Gastrocnemius medialis (tissue), 4 donors: ENCODE data around the gene TMEM39B. TPM values are rescaled to one million over a fixed set of nuclear protein-coding genes. Genes with fewer than 3 reads are reported as not detected.
"Not testable (repeated sequence)": the region's sequence is repeated elsewhere in the genome, so short reads cannot be mapped to it uniquely, and the experiment has no call there.

Experiments
- ATAC-seq, 2 donors: fragments of 150-250 bp; one replicate each; pipeline ENCODE4 v1.9.1; 2016
- DNase-seq, 2 donors: peaks; one replicate each; pipeline ENCODE4 v3.0.0-alpha.2; 2019
- H3K27ac ChIP-seq, 4 donors: fragments of 200-600 bp; sonication (generic); 1 replicate in 1 of 4; 2 replicates in 3 of 4; pipeline ENCODE4 v1.5.1; 2016 to 2018; ENCODE audit warnings: mild to moderate bottlenecking in 2 of 4, moderate library complexity in 1 of 4
- H3K27me3 ChIP-seq, 3 donors: fragments of 200-600 bp; sonication (generic) in 2 of 3; 1 replicate in 1 of 3; 2 replicates in 2 of 3; pipeline versions ENCODE4 v1.5.1 to v1.6.0; 2016 to 2019; ENCODE audit warnings: mild to moderate bottlenecking in 1 of 3, moderate library complexity in 1 of 3
- H3K36me3 ChIP-seq, 2 donors: fragments of 200-600 bp; sonication (generic) in 1 of 2; one replicate each; pipeline ENCODE4 v1.5.1; 2017 to 2018
- H3K4me1 ChIP-seq, 2 donors: fragments of 200-600 bp; sonication (generic) in 1 of 2; one replicate each; pipeline ENCODE4 v1.5.1; 2016 to 2017; ENCODE audit warnings: mild to moderate bottlenecking in 2 of 2
- H3K4me3 ChIP-seq, 4 donors: fragments of 200-600 bp; sonication (generic) in 3 of 4; 1 replicate in 1 of 4; 2 replicates in 3 of 4; pipeline ENCODE4 v1.5.1; 2016 to 2019; ENCODE audit warnings: mild to moderate bottlenecking in 2 of 4
- H3K9me3 ChIP-seq, 3 donors: fragments of 200-600 bp; sonication (generic) in 2 of 3; 1 replicate in 1 of 3; 2 replicates in 2 of 3; pipeline ENCODE4 v1.5.1; 2016 to 2019
- POLR2A ChIP-seq, 2 donors: fragments of 450-650 bp; IDR thresholded peaks; one replicate each; pipeline ENCODE4 v1.6.1; 2017; ENCODE audit warnings: antibody characterized with exemption in 2 of 2, mild to moderate bottlenecking in 2 of 2, moderate library complexity in 2 of 2
- in situ Hi-C, 4 donors: fragments of 200-750 bp; cut with MboI; loops; one replicate each; pipeline versions ENCODE4 v1.15.0 to v1.8.0; 2017; ENCODE audit warnings: low sequenced_read_pairs in 4 of 4
- intact Hi-C: fragments of 100-400 bp; cut with DNase I; formaldehyde crosslinking; loops from one replicate; pipeline ENCODE4 v1.15.1; 2023; ENCODE audit warnings: low total_unique reads
- total RNA-seq, 4 donors: library from RNA; depleted of rRNA; stranded (reverse); fragments of >200 nt; gene quantifications; one replicate each; pipeline versions ENCODE4 v1.1.0 to v1.2.3, GENCODE V29; 2016
- TF ChIP-seq, protein P1 (sequence below), 5 experiments: fragments of 450-650 bp in 3 of 5; fragments of 200-600 bp in 2 of 5; sonication (generic) in 2 of 5; IDR thresholded peaks in 4 of 5; conservative IDR thresholded peaks in 1 of 5; 1 replicate in 4 of 5; 2 replicates in 1 of 5; pipeline ENCODE4 v1.5.1; 2016 to 2019; ENCODE audit warnings: antibody characterized with exemption in 5 of 5, mild to moderate bottlenecking in 3 of 5, moderate library complexity in 3 of 5

Gene TMEM39B
- total RNA-seq, 4 donors from 2014 or later: 2.5 to 11.1 (median 6.7) TPM

DNA sequence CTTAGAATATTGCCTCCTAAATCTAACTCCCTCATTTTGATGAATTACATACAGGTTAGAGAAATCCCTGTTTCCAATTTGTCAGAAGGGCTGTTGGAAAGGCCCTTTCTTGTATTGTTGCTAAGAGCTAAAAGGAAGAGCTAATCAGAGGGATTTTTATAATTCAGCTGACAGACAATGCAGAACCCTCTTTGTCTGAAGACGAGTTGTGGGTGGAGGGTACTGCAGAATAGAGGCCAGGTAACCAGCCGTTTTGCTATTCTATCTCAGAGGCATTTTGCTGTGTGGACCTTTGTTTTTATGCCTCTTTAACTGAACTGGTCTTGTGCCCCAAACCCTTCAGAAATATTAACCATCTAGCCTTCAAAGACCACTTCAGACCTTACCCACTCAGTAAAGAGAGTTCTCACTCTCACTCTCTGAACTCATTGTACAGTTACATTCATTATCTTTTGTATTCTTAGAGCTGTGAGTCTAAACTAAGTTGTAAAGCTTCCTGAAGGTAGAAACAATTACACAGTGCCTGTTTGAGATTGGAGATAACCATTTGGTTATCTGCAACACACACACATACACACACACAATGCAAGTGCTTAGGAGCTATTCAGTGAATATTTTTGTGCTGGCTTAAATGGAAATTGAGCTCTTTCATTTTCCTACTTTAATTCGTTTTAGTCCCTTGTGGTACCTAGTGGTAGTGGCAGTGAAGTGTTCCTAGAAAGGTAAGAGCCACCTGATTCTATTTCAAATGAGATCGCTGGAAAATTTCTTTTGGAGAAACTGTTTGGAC is 54.9 kb downstream of the TMEM39B start:
- intact Hi-C loops (no loop called here), in situ Hi-C loops (no loop called here)
- no peak for DNase-seq
- no peaks in the 10 kb centered on the region for H3K36me3 ChIP-seq
- H3K4me3 ChIP-seq: no peak overlapping the region
- H3K9me3 ChIP-seq: no peaks in the 10 kb centered on the region
- H3K4me1 ChIP-seq: peaks cover 44 to 47% of the 10 kb centered on the region in 2 donors
- no peak for TF ChIP-seq POLR2A (IDR thresholded peaks at IDR 0.05)
- TF ChIP-seq, protein P1, sequence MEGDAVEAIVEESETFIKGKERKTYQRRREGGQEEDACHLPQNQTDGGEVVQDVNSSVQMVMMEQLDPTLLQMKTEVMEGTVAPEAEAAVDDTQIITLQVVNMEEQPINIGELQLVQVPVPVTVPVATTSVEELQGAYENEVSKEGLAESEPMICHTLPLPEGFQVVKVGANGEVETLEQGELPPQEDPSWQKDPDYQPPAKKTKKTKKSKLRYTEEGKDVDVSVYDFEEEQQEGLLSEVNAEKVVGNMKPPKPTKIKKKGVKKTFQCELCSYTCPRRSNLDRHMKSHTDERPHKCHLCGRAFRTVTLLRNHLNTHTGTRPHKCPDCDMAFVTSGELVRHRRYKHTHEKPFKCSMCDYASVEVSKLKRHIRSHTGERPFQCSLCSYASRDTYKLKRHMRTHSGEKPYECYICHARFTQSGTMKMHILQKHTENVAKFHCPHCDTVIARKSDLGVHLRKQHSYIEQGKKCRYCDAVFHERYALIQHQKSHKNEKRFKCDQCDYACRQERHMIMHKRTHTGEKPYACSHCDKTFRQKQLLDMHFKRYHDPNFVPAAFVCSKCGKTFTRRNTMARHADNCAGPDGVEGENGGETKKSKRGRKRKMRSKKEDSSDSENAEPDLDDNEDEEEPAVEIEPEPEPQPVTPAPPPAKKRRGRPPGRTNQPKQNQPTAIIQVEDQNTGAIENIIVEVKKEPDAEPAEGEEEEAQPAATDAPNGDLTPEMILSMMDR (IDR thresholded peaks at IDR 0.05 in 4 of 5, conservative IDR thresholded peaks at IDR 0.05 in 1 of 5): no peak
- peak overlapping the region in 2 of 4 donors; percentile 26 to 35 for H3K27ac ChIP-seq
- no peaks in the 10 kb centered on the region for H3K27me3 ChIP-seq
- no peak for ATAC-seq

DNA sequence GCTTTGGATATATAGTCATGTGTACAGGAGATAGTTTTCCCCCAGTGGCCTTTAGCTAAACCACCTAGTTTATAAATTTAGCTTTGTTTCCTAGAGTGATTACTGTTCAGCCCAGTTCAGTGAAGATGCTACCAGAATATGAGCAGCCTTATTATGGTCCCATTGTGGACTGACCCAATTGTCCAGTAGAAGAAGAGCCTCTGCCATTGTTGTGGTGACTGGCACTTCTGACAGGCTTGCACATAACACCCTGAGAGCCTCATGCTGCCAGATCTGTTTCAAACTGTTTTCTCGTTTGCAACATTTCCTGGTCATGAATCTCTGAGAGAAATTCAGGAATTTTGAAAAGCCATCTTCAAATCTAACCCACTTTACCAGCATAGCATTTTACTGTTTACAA is 55.7 kb downstream of the TMEM39B start:
- intact Hi-C loops: no loop called here
- TF ChIP-seq POLR2A (IDR thresholded peaks at IDR 0.05): no peak
- TF ChIP-seq, protein P1 (IDR thresholded peaks at IDR 0.05 in 4 of 5, conservative IDR thresholded peaks at IDR 0.05 in 1 of 5): no peak
- in situ Hi-C loops: no loop called here
- Histone ChIP-seq H3K27me3 (no peaks in the 10 kb centered on the region), H3K36me3 (no peaks in the 10 kb centered on the region), H3K27ac (peak overlapping the region in 2 of 4 donors; percentile 57 to 64), H3K9me3 (no peaks in the 10 kb centered on the region), H3K4me1 (peaks cover 44 to 51% of the 10 kb centered on the region in 2 donors), H3K4me3 (no peak overlapping the region)
- ATAC-seq (no peak), DNase-seq (no peak)

DNA sequence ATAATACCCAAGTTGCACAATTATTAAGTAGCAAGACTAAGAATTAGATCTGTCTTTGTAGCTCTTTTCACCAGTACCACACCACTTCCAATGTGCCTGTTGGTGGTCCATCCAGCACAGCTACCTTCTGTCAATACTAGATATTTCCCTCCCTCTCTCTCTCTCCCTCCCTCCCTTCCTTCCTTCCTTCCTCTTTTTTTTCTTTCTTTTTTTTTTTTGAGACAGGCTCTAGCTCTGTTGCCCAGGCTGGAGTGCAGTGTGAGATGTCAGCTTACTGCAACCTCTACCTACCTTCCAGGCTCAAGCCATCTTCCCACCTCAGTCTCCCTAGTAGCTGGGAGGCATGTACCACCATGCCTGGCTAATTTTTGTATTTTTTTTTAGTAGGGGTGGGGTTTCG is 56.2 kb downstream of the TMEM39B start:
- Histone ChIP-seq H3K9me3 (no peaks in the 10 kb centered on the region), H3K27ac (peak overlapping the region in 2 of 4 donors; percentile 57 to 64), H3K4me1 (peaks cover 44 to 53% of the 10 kb centered on the region in 2 donors), H3K4me3 (no peak overlapping the region), H3K27me3 (no peaks in the 10 kb centered on the region), H3K36me3 (no peaks in the 10 kb centered on the region)
- intact Hi-C loops (no loop called here), in situ Hi-C loops (no loop called here)
- no peak for TF ChIP-seq POLR2A (IDR thresholded peaks at IDR 0.05)
- TF ChIP-seq, protein P1 (IDR thresholded peaks at IDR 0.05 in 4 of 5, conservative IDR thresholded peaks at IDR 0.05 in 1 of 5): no peak
- no peak for ATAC-seq
- no peak for DNase-seq

DNA sequence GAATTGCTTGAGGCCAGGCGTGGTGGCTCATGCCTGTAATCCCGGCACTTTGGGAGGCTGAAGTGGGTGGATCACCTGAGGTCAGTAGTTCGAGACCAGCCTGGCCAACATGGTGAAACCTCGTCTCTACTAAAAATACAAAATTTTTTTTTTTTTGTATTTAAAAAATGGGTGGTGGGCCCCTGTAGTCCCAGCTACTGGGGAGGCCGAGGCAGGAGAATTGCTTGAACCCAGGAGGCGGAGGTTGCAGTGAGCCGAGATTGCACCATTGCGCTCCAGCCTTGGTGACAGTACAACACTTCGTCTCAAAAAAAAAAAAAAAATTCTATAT is 61.2 kb downstream of the TMEM39B start:
- H3K36me3 ChIP-seq, intact Hi-C loops, ATAC-seq, H3K27me3 ChIP-seq, H3K4me3 ChIP-seq, DNase-seq, H3K9me3 ChIP-seq, in situ Hi-C loops: not testable (repeated sequence)
- H3K27ac ChIP-seq: peak overlapping the region; percentile 42 to 74 (median 63)
- H3K4me1 ChIP-seq: peaks cover 31 to 35% of the 10 kb centered on the region in 2 donors

DNA sequence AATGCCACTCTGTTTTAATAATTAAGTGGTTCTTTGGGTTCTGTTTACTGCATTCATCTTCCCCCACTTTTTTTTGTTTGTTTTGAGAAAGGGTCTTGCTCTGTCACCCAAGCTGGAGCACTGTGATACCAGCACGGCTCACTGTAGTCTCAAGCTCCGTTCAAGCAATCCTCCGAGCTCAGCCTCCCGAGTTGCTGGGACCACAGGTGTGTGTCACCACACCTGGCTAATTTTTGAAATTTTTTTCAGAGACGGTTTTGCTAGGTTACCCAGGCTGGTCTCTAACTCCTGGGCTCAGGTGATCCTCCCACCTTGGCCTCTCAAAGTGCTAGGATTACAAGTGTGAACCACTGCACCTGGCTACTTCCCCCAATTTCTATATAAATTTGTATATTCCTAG is 64.4 kb downstream of the TMEM39B start:
- no peaks in the 10 kb centered on the region for H3K9me3 ChIP-seq
- DNase-seq: no peak
- intact Hi-C loops: no loop called here
- no peak overlapping the region for H3K4me3 ChIP-seq
- H3K4me1 ChIP-seq: peaks cover 14 to 24% of the 10 kb centered on the region in 2 donors
- no peaks in the 10 kb centered on the region for H3K27me3 ChIP-seq
- no peak for ATAC-seq
- no peaks in the 10 kb centered on the region for H3K36me3 ChIP-seq
- in situ Hi-C loops: no loop called here
- TF ChIP-seq, protein P1 (IDR thresholded peaks at IDR 0.05 in 4 of 5, conservative IDR thresholded peaks at IDR 0.05 in 1 of 5): no peak
- no peak for TF ChIP-seq POLR2A (IDR thresholded peaks at IDR 0.05)
- H3K27ac ChIP-seq: no peak overlapping the region
